IgD-negative memory B cell (primary cell): ENCODE measurements around the gene ABR. TPM values are rescaled to one million over a fixed set of nuclear protein-coding genes. Genes with fewer than 3 reads are reported as not detected.
A peak's percentile ranks its signal among the peaks of the same experiment; 100 is the strongest.
"Not testable (repeated sequence)": the region's sequence is repeated elsewhere in the genome, so short reads cannot be mapped to it uniquely, and the experiment has no call there.

Experiments used
- H3K27ac Mint-ChIP-seq, 3 donors: one replicate each; pipeline ENCODE4 v1.8.0; 2020 to 2022; ENCODE audit warnings: mild to moderate bottlenecking in 3 of 3, mixed read lengths in 3 of 3, moderate library complexity in 1 of 3
- H3K27me3 Mint-ChIP-seq: one replicate; pipeline ENCODE4 v1.8.0; 2021; ENCODE audit warnings: mixed read lengths
- H3K36me3 Mint-ChIP-seq: one replicate; pipeline ENCODE4 v1.8.0; 2020; ENCODE audit warnings: mild to moderate bottlenecking, mixed read lengths
- H3K4me1 Mint-ChIP-seq, 3 donors: one replicate each; pipeline ENCODE4 v1.8.0; 2020 to 2022; ENCODE audit warnings: mixed read lengths in 3 of 3, mild to moderate bottlenecking in 1 of 3
- H3K4me3 Mint-ChIP-seq, 4 donors: one replicate each; pipeline ENCODE4 v1.8.0; 2020 to 2022; ENCODE audit warnings: mild to moderate bottlenecking in 4 of 4, mixed read lengths in 4 of 4, moderate library complexity in 3 of 4
- H3K9me3 Mint-ChIP-seq, 3 donors: one replicate each; pipeline ENCODE4 v1.8.0; 2020 to 2021; ENCODE audit warnings: mixed read lengths in 3 of 3, mild to moderate bottlenecking in 1 of 3
- polyA plus RNA-seq: library from polyadenylated mRNA; unstranded; fragments of 300-500 nt; fragmentation: Illumina TruSeq; gene quantifications from one replicate; pipeline ENCODE4 v1.2.3, GENCODE V29; 2021

Gene ABR
- polyA plus RNA-seq, 1 donor from 2014 or later, result 19.2 TPM

GRCh38 chr17:976312-976711 lies 203.5 kb downstream of the ABR start:
- H3K27me3 Mint-ChIP-seq, result peaks cover 25% of the 10 kb centered on the region
- H3K36me3 Mint-ChIP-seq, result peaks cover 1% of the 10 kb centered on the region
- peaks cover 9 to 11% (median 11%) of the 10 kb centered on the region in 3 donors for H3K4me1 Mint-ChIP-seq
- peak overlapping the region in 1 of 4 donors; percentile 38 for H3K4me3 Mint-ChIP-seq
- no peak overlapping the region for H3K27ac Mint-ChIP-seq
- no peaks in the 10 kb centered on the region for H3K9me3 Mint-ChIP-seq

GRCh38 chr17:975371-975915 lies 204.3 kb downstream of the ABR start:
- Mint-ChIP-seq H3K27ac (no peak overlapping the region), H3K4me3 (no peak overlapping the region), H3K36me3 (peaks cover 1% of the 10 kb centered on the region), H3K4me1 (peaks cover 3 to 5% (median 4%) of the 10 kb centered on the region in 3 donors), H3K9me3 (no peaks in the 10 kb centered on the region), H3K27me3 (peaks cover 30% of the 10 kb centered on the region)

- H3K27me3 Mint-ChIP-seq, result peaks cover 30% of the 10 kb centered on the region
- H3K4me3 Mint-ChIP-seq, H3K9me3 Mint-ChIP-seq, H3K27ac Mint-ChIP-seq, H3K36me3 Mint-ChIP-seq, H3K4me1 Mint-ChIP-seq: not testable (repeated sequence)
Observed at GRCh38 chr17:974778-975177, 205.0 kb downstream of the ABR start.

GRCh38 chr17:973053-973452 lies 206.7 kb downstream of the ABR start:
- H3K27me3 Mint-ChIP-seq, result peaks cover 26% of the 10 kb centered on the region
- H3K9me3 Mint-ChIP-seq, result no peaks in the 10 kb centered on the region
- H3K36me3 Mint-ChIP-seq, result peaks cover 1% of the 10 kb centered on the region
- H3K27ac Mint-ChIP-seq, result no peak overlapping the region
- H3K4me3 Mint-ChIP-seq, result peak overlapping the region in 1 of 4 donors; percentile 45
- peaks cover 0 to 2% (median under 1%) of the 10 kb centered on the region in 3 donors for H3K4me1 Mint-ChIP-seq

- not testable (repeated sequence) for H3K4me1 Mint-ChIP-seq, H3K4me3 Mint-ChIP-seq, H3K27ac Mint-ChIP-seq, H3K36me3 Mint-ChIP-seq, H3K9me3 Mint-ChIP-seq
- H3K27me3 Mint-ChIP-seq, result peaks cover 14% of the 10 kb centered on the region
Observed at GRCh38 chr17:971861-972260, 207.9 kb downstream of the ABR start.

GRCh38 chr17:970364-970763 lies 209.4 kb downstream of the ABR start:
- H3K4me1 Mint-ChIP-seq, result no peaks in the 10 kb centered on the region
- H3K27me3 Mint-ChIP-seq, result peaks cover 10% of the 10 kb centered on the region
- H3K36me3 Mint-ChIP-seq, result peaks cover 1% of the 10 kb centered on the region
- H3K9me3 Mint-ChIP-seq, result no peaks in the 10 kb centered on the region
- H3K4me3 Mint-ChIP-seq, result no peak overlapping the region
- H3K27ac Mint-ChIP-seq, result no peak overlapping the region

GRCh38 chr17:969811-970355 lies 209.9 kb downstream of the ABR start:
- H3K4me3 Mint-ChIP-seq, result no peak overlapping the region
- H3K27me3 Mint-ChIP-seq, result peaks cover 7% of the 10 kb centered on the region
- H3K4me1 Mint-ChIP-seq, result no peaks in the 10 kb centered on the region

GRCh38 chr17:968812-969730 lies 210.7 kb downstream of the ABR start:
- no peaks in the 10 kb centered on the region for H3K4me1 Mint-ChIP-seq
- H3K4me3 Mint-ChIP-seq, result no peak overlapping the region
- H3K27ac Mint-ChIP-seq, result no peak overlapping the region
- peaks cover 1% of the 10 kb centered on the region for H3K36me3 Mint-ChIP-seq
- H3K9me3 Mint-ChIP-seq, result no peaks in the 10 kb centered on the region
- peaks cover 11% of the 10 kb centered on the region for H3K27me3 Mint-ChIP-seq

More at GRCh38 chr17:969811-970355, 209.9 kb downstream of the ABR start:
- H3K27ac Mint-ChIP-seq, result no peak overlapping the region
- peaks cover 1% of the 10 kb centered on the region for H3K36me3 Mint-ChIP-seq
- H3K9me3 Mint-ChIP-seq, result no peaks in the 10 kb centered on the region

- H3K4me3 Mint-ChIP-seq, result no peak overlapping the region
- H3K4me1 Mint-ChIP-seq, result no peaks in the 10 kb centered on the region
- H3K27me3 Mint-ChIP-seq, result peaks cover 14% of the 10 kb centered on the region
- H3K27ac Mint-ChIP-seq, result no peak overlapping the region
- H3K9me3 Mint-ChIP-seq, result no peaks in the 10 kb centered on the region
- H3K36me3 Mint-ChIP-seq, result no peaks in the 10 kb centered on the region
Observed at GRCh38 chr17:967122-967521, 212.7 kb downstream of the ABR start.

- H3K27me3 Mint-ChIP-seq, result peaks cover 11% of the 10 kb centered on the region
- no peaks in the 10 kb centered on the region for H3K36me3 Mint-ChIP-seq
- H3K4me3 Mint-ChIP-seq, result no peak overlapping the region
- H3K4me1 Mint-ChIP-seq, result no peaks in the 10 kb centered on the region
- no peak overlapping the region for H3K27ac Mint-ChIP-seq
- H3K9me3 Mint-ChIP-seq, result no peaks in the 10 kb centered on the region
Observed at GRCh38 chr17:965311-965989, 214.3 kb downstream of the ABR start.

GRCh38 chr17:964876-965275 lies 214.9 kb downstream of the ABR start:
- Mint-ChIP-seq H3K9me3 (no peaks in the 10 kb centered on the region), H3K4me1 (no peaks in the 10 kb centered on the region), H3K27me3 (peaks cover 12% of the 10 kb centered on the region), H3K27ac (no peak overlapping the region), H3K4me3 (no peak overlapping the region), H3K36me3 (no peaks in the 10 kb centered on the region)

GRCh38 chr17:962670-963069 lies 217.1 kb downstream of the ABR start:
- Mint-ChIP-seq H3K9me3 (no peaks in the 10 kb centered on the region), H3K36me3 (no peaks in the 10 kb centered on the region), H3K4me1 (no peaks in the 10 kb centered on the region), H3K4me3 (no peak overlapping the region), H3K27ac (peak overlapping the region in 1 of 3 donors; percentile 24), H3K27me3 (peaks cover 12% of the 10 kb centered on the region)

- H3K36me3 Mint-ChIP-seq, result no peaks in the 10 kb centered on the region
- H3K27me3 Mint-ChIP-seq, result peaks cover 12% of the 10 kb centered on the region
- no peaks in the 10 kb centered on the region for H3K4me1 Mint-ChIP-seq
- no peak overlapping the region for H3K4me3 Mint-ChIP-seq
- H3K27ac Mint-ChIP-seq, result no peak overlapping the region
- no peaks in the 10 kb centered on the region for H3K9me3 Mint-ChIP-seq
Observed at GRCh38 chr17:962166-962565, 217.6 kb downstream of the ABR start.

GRCh38 chr17:958712-959451 lies 220.9 kb downstream of the ABR start:
- H3K9me3 Mint-ChIP-seq, result no peaks in the 10 kb centered on the region
- no peak overlapping the region for H3K27ac Mint-ChIP-seq
- no peaks in the 10 kb centered on the region for H3K36me3 Mint-ChIP-seq
- H3K4me3 Mint-ChIP-seq, result no peak overlapping the region
- peaks cover 13% of the 10 kb centered on the region for H3K27me3 Mint-ChIP-seq
- no peaks in the 10 kb centered on the region for H3K4me1 Mint-ChIP-seq
